GM12878 (cell line): ENCODE data around the gene FAM163B.

ENCODE experiments used
- BCL3 ChIP-seq: IDR thresholded peaks from 2 replicates; pipeline ENCODE4 v1.6.1; 2011; ENCODE audit warnings: borderline replicate concordance, low read depth, mild to moderate bottlenecking, moderate library complexity, low read length; ENCODE audit not compliant: insufficient read depth, poor library complexity, severe bottlenecking
- BHLHE40 ChIP-seq, 2 experiments: fragments of 450-650 bp in 1 of 2; IDR thresholded peaks; 2 replicates each; pipeline ENCODE4 v1.6.1; 2011 to 2017; ENCODE audit warnings: low read depth in 2 of 2, borderline replicate concordance in 1 of 2, improper control_type of control experiment in 1 of 2, low read length in 1 of 2, mild to moderate bottlenecking in 1 of 2
- BRCA1 ChIP-seq: IDR thresholded peaks from 2 replicates; pipeline ENCODE4 v1.6.1; 2011; ENCODE audit warnings: low read depth, low read length, improper control_type of control experiment
- CTCF ChIP-seq, 3 experiments: IDR thresholded peaks in 2 of 3; conservative IDR thresholded peaks in 1 of 3; 2 replicates each; pipeline ENCODE4 v1.5.1; 2011; ENCODE audit warnings: low read depth in 3 of 3, low read length in 3 of 3, mild to moderate bottlenecking in 3 of 3, control low read depth in 2 of 3, moderate library complexity in 2 of 3, inconsistent platforms in 1 of 3, mixed read lengths in 1 of 3; ENCODE audit not compliant: control insufficient read depth in 2 of 3, insufficient read depth in 1 of 3; ENCODE audit errors: extremely low read depth in 1 of 3
- EZH2 ChIP-seq: IDR thresholded peaks from 2 replicates; pipeline ENCODE4 v1.6.1; 2012; ENCODE audit warnings: low read depth, mild to moderate bottlenecking, control low read depth, inconsistent platforms, low read length, borderline replicate concordance; ENCODE audit not compliant: control insufficient read depth
- JUNB ChIP-seq: IDR thresholded peaks from 2 replicates; pipeline ENCODE4 v1.6.1; 2016; ENCODE audit warnings: antibody characterized with exemption, mild to moderate bottlenecking
- POLR2A ChIP-seq: IDR thresholded peaks from 2 replicates; pipeline ENCODE4 v1.6.1; 2011; ENCODE audit warnings: low read depth, mild to moderate bottlenecking, low read length
- TCF12 ChIP-seq: IDR thresholded peaks from 2 replicates; pipeline ENCODE4 v1.6.1; 2011; ENCODE audit warnings: low read depth, mild to moderate bottlenecking, low read length
- TF ChIP-seq, protein P1 (sequence below): fragments of 450-650 bp; IDR thresholded peaks from 2 replicates; pipeline ENCODE4 v1.6.1; 2018; ENCODE audit warnings: borderline replicate concordance, mild to moderate bottlenecking; ENCODE audit not compliant: partially characterized antibody

GRCh38 chr9:133571896-133572595 is 37.1 kb downstream of the FAM163B start:
- TF ChIP-seq EZH2 (no peak), TCF12 (no peak), BHLHE40 (IDR thresholded peaks at IDR 0.05; ENCODE audit: borderline replicate concordance in 1 of 2, low read depth in 2 of 2, low read length in 1 of 2) (no peak), JUNB (no peak), POLR2A (no peak), BRCA1 (no peak), BCL3 (no peak), CTCF (IDR thresholded peaks at IDR 0.05 in 2 of 3, conservative IDR thresholded peaks at IDR 0.05 in 1 of 3; ENCODE audit: control insufficient read depth in 2 of 3, extremely low read depth in 1 of 3, insufficient read depth in 1 of 3, low read depth in 3 of 3, low read length in 3 of 3) (no peak)
- TF ChIP-seq, protein P1, sequence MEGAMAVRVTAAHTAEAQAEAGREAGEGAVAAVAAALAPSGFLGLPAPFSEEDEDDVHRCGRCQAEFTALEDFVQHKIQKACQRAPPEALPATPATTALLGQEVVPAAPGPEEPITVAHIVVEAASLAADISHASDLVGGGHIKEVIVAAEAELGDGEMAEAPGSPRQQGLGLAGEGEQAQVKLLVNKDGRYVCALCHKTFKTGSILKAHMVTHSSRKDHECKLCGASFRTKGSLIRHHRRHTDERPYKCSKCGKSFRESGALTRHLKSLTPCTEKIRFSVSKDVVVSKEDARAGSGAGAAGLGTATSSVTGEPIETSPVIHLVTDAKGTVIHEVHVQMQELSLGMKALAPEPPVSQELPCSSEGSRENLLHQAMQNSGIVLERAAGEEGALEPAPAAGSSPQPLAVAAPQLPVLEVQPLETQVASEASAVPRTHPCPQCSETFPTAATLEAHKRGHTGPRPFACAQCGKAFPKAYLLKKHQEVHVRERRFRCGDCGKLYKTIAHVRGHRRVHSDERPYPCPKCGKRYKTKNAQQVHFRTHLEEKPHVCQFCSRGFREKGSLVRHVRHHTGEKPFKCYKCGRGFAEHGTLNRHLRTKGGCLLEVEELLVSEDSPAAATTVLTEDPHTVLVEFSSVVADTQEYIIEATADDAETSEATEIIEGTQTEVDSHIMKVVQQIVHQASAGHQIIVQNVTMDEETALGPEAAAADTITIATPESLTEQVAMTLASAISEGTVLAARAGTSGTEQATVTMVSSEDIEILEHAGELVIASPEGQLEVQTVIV, result no peak
